PC-3 (cell line): Measurements from ENCODE around the gene BRD3. TPM values are rescaled to one million over a fixed set of nuclear protein-coding genes. Genes with fewer than 3 reads are reported as not detected.

Source experiments
- ATAC-seq: fragments of 200-7000 bp; cut with Tn5 transposase; 2 replicates; pipeline ENCODE4 v1.9.1; 2020; ENCODE audit warnings: mild to moderate bottlenecking, moderate library complexity
- BruUV-seq: library from RNA; stranded (reverse); fragments of 400-500 nt; replicated peaks from 2 replicates; lab custom pipeline; 2021; lab: Mats Ljungman, UMichigan
- CTCF ChIA-PET: fragments of 300-600 bp; sonication (Branson Sonifier 250); formaldehyde crosslinking; loops from one replicate; lab custom pipeline; 2022; ENCODE audit warnings: antibody characterized with exemption; lab: Charles Lee
- POLR2A ChIA-PET: fragments of 300-600 bp; sonication (Branson Sonifier 250); formaldehyde crosslinking; loops from one replicate; lab custom pipeline; 2022; ENCODE audit warnings: antibody characterized with exemption; ENCODE audit not compliant: unreplicated experiment; lab: Charles Lee
- DNase-seq: peaks from one replicate; pipeline ENCODE4 v3.0.0-alpha.2; 2015
- H2AFZ ChIP-seq: fragments of 300-600 bp; sonication (generic); 2 replicates; pipeline ENCODE4 v1.6.0; 2016; ENCODE audit warnings: antibody characterized with exemption, low read length
- H3F3A ChIP-seq: fragments of 300-600 bp; sonication (generic); one replicate; pipeline ENCODE4 v1.6.0; 2017; ENCODE audit warnings: antibody characterized with exemption, low read length, control low read depth, mild to moderate bottlenecking; ENCODE audit not compliant: unreplicated experiment
- H3K27ac ChIP-seq: fragments of 300-600 bp; sonication (generic); 2 replicates; pipeline ENCODE4 v1.5.1; 2016; ENCODE audit warnings: mild to moderate bottlenecking, low read length
- H3K27me3 ChIP-seq: fragments of 300-600 bp; sonication (generic); 2 replicates; pipeline ENCODE4 v1.6.1; 2016; ENCODE audit warnings: low read length, mixed read lengths
- H3K36me3 ChIP-seq: fragments of 300-600 bp; sonication (generic); 2 replicates; pipeline ENCODE4 v1.6.1; 2016; ENCODE audit warnings: low read depth, mixed run types, low read length, mixed read lengths
- H3K4me1 ChIP-seq: fragments of 300-600 bp; sonication (generic); 2 replicates; pipeline ENCODE4 v1.5.1; 2016; ENCODE audit warnings: low read length; ENCODE audit not compliant: insufficient read depth
- H3K4me2 ChIP-seq: fragments of 300-600 bp; sonication (generic); 2 replicates; pipeline ENCODE4 v1.6.0; 2016; ENCODE audit warnings: low read length
- H3K4me3 ChIP-seq: fragments of 300-600 bp; sonication (generic); 2 replicates; pipeline ENCODE4 v1.5.1; 2016; ENCODE audit warnings: mild to moderate bottlenecking, low read length, mixed read lengths
- H3K79me2 ChIP-seq: fragments of 300-600 bp; sonication (generic); 2 replicates; pipeline ENCODE4 v1.6.1; 2017; ENCODE audit warnings: low read length, mixed read lengths
- H3K9ac ChIP-seq: fragments of 300-600 bp; sonication (generic); 2 replicates; pipeline ENCODE4 v1.6.0; 2016; ENCODE audit warnings: mild to moderate bottlenecking, low read length
- H3K9me2 ChIP-seq: fragments of 300-600 bp; sonication (generic); replicated peaks from 2 replicates; pipeline ENCODE4 v1.6.1; 2016; ENCODE audit warnings: mixed run types, low read length, mixed read lengths
- H3K9me3 ChIP-seq: fragments of 300-600 bp; sonication (generic); 2 replicates; pipeline ENCODE4 v1.6.1; 2016; ENCODE audit warnings: low read length, mixed read lengths
- H4K20me1 ChIP-seq: fragments of 300-600 bp; sonication (generic); 2 replicates; pipeline ENCODE4 v1.6.1; 2016; ENCODE audit warnings: low read length, mixed read lengths
- CTCF ChIP-seq: fragments of 300-600 bp; sonication (generic); conservative IDR thresholded peaks from 2 replicates; pipeline ENCODE4 v1.5.1; 2017; ENCODE audit warnings: antibody characterized with exemption, low read depth, mild to moderate bottlenecking, low read length
- EZH2 ChIP-seq: fragments of 300-600 bp; sonication (generic); IDR thresholded peaks from one replicate; pipeline ENCODE4 v1.6.1; 2017; ENCODE audit warnings: antibody characterized with exemption, mild to moderate bottlenecking, low read length; ENCODE audit not compliant: unreplicated experiment
- EZH2phosphoT487 ChIP-seq: fragments of 300-600 bp; sonication (generic); IDR thresholded peaks from 2 replicates; pipeline ENCODE4 v1.6.1; 2018; ENCODE audit warnings: mild to moderate bottlenecking, antibody characterized with exemption, low read length, borderline replicate concordance
- intact Hi-C: fragments of 100-400 bp; cut with micrococcal nuclease; formaldehyde crosslinking; loops from 2 replicates; pipeline ENCODE4 v1.9.0; 2023
- total RNA-seq: library from RNA; depleted of rRNA; stranded (reverse); fragments of >200 nt; gene quantifications from 2 replicates; pipeline ENCODE4 v1.2.3, GENCODE V29; 2014

The BRD3 gene
- total RNA-seq, 1 experiment from 2014 or later: 5.5 TPM

GRCh38 chr9:134034215-134035040 lies 33.4 kb downstream of the BRD3 start:
- no peak overlapping the region for H3K4me2 ChIP-seq
- no peak for TF ChIP-seq EZH2
- TF ChIP-seq CTCF: no peak
- no peak for TF ChIP-seq EZH2phosphoT487
- ATAC-seq: no peak
- no peak overlapping the region for H3K27ac ChIP-seq
- H3K27me3 ChIP-seq: no peaks in the 10 kb centered on the region
- H3K9me3 ChIP-seq: no peaks in the 10 kb centered on the region
- no peak overlapping the region for H2AFZ ChIP-seq
- no peak for DNase-seq
- no peaks in the 10 kb centered on the region for H4K20me1 ChIP-seq
- no peak overlapping the region for H3K4me3 ChIP-seq
- H3K79me2 ChIP-seq: no peaks in the 10 kb centered on the region
- intact Hi-C loops: no loop called here
- no peak overlapping the region for H3K9ac ChIP-seq
- ChIA-PET POLR2A (no interaction called here), CTCF (no interaction called here)
- no peaks in the 10 kb centered on the region; the same call in 1 of the 2 replicates for H3K36me3 ChIP-seq
- no peaks in the 10 kb centered on the region for H3F3A ChIP-seq
- H3K9me2 ChIP-seq: no peaks in the 10 kb centered on the region
- no peaks in the 10 kb centered on the region for H3K4me1 ChIP-seq
- no TSS peak for BruUV-seq

DNA sequence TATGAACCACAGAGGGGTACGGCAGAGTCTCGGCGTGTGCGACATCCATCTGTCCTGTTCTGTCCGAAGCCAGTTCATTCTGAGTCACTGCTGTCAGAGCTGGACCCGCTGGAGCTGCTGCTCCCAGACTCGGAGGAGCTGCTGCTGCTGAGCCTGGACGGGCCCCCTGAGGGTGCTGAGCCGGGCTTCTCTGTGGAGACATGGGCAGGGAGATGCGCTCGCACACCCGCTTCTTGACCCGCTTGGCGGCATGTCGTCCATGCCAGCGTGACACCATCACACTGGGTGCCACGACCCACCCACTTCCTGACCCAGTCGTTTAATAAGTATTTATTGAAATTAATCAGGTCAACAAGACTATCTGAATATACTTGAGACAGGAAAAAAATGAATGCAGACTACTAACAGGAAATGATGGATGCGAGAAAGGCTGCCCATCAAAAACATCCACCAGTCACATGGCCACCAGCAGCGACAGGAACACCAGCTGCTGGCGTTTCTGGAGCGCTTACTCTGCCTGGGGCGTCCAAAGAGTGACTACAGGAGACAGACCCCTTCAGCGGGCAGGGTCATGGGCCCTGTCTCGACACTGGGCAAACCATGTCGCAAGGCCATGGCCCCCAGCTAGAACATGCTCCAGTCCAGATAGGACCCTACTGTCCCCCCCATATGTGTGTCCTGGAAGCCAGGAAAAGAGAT lies 34.2 kb downstream of the BRD3 start:
- H3K36me3 ChIP-seq: no peaks in the 10 kb centered on the region; the same call in 1 of the 2 replicates
- no peaks in the 10 kb centered on the region for H3F3A ChIP-seq
- H4K20me1 ChIP-seq: no peaks in the 10 kb centered on the region
- no peak for ATAC-seq
- H3K79me2 ChIP-seq: no peaks in the 10 kb centered on the region
- no peaks in the 10 kb centered on the region for H3K27me3 ChIP-seq
- no peak for DNase-seq
- H2AFZ ChIP-seq: no peak overlapping the region
- ChIA-PET CTCF (no interaction called here), POLR2A (no interaction called here)
- H3K9ac ChIP-seq: no peak overlapping the region
- no peak overlapping the region for H3K4me3 ChIP-seq
- H3K4me1 ChIP-seq: no peaks in the 10 kb centered on the region
- H3K4me2 ChIP-seq: no peak overlapping the region
- H3K27ac ChIP-seq: no peak overlapping the region
- no TSS peak for BruUV-seq
- H3K9me2 ChIP-seq: no peaks in the 10 kb centered on the region
- H3K9me3 ChIP-seq: no peaks in the 10 kb centered on the region
- intact Hi-C loops: no loop called here
- no peak for TF ChIP-seq EZH2
- no peak for TF ChIP-seq CTCF
- no peak for TF ChIP-seq EZH2phosphoT487
